Measurements from ENCODE around the gene ZNF276. TPM values are rescaled to one million over a fixed set of nuclear protein-coding genes. Genes with fewer than 3 reads are reported as not detected.
"Not testable (repeated sequence)": the region's sequence is repeated elsewhere in the genome, so short reads cannot be mapped to it uniquely, and the experiment has no call there.

Gene ZNF276
- total RNA-seq, 1 experiment from 2014 or later = 19.9 TPM

- Histone ChIP-seq H3K27ac (ENCODE audit: low read length) (no peak overlapping the region), H3K36me3 (ENCODE audit: control insufficient read depth, insufficient read depth, low read length) (no peaks in the 10 kb centered on the region; the same call in 1 of the 2 replicates), H3K9me3 (ENCODE audit: control insufficient read depth, insufficient read depth, low read depth, low read length) (no peaks in the 10 kb centered on the region), H3K4me1 (ENCODE audit: control insufficient read depth, insufficient read depth, low read length) (peaks cover 3% of the 10 kb centered on the region; the same call in 1 of the 2 replicates), H3K4me3 (ENCODE audit: low read depth in 2 of 2, low read length in 2 of 2) (no peak overlapping the region), H3K27me3 (ENCODE audit: control insufficient read depth, insufficient read depth, low read length) (no peaks in the 10 kb centered on the region)
- intact Hi-C loops (cut with micrococcal nuclease; ENCODE audit: unreplicated experiment) = no loop called here
- TF ChIP-seq POLR2AphosphoS5 (IDR thresholded peaks at IDR 0.05; ENCODE audit: low read depth, low read length) = no peak
- no peak for TF ChIP-seq CTCF (IDR thresholded peaks at IDR 0.05)
- no peak for TF ChIP-seq SIN3A (IDR thresholded peaks at IDR 0.05; ENCODE audit: borderline replicate concordance, insufficient read depth, low read depth, low read length)
- TF ChIP-seq, protein P1, sequence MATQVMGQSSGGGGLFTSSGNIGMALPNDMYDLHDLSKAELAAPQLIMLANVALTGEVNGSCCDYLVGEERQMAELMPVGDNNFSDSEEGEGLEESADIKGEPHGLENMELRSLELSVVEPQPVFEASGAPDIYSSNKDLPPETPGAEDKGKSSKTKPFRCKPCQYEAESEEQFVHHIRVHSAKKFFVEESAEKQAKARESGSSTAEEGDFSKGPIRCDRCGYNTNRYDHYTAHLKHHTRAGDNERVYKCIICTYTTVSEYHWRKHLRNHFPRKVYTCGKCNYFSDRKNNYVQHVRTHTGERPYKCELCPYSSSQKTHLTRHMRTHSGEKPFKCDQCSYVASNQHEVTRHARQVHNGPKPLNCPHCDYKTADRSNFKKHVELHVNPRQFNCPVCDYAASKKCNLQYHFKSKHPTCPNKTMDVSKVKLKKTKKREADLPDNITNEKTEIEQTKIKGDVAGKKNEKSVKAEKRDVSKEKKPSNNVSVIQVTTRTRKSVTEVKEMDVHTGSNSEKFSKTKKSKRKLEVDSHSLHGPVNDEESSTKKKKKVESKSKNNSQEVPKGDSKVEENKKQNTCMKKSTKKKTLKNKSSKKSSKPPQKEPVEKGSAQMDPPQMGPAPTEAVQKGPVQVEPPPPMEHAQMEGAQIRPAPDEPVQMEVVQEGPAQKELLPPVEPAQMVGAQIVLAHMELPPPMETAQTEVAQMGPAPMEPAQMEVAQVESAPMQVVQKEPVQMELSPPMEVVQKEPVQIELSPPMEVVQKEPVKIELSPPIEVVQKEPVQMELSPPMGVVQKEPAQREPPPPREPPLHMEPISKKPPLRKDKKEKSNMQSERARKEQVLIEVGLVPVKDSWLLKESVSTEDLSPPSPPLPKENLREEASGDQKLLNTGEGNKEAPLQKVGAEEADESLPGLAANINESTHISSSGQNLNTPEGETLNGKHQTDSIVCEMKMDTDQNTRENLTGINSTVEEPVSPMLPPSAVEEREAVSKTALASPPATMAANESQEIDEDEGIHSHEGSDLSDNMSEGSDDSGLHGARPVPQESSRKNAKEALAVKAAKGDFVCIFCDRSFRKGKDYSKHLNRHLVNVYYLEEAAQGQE (IDR thresholded peaks at IDR 0.05; ENCODE audit: insufficient read depth in 1 of 2, low read depth in 2 of 2, low read length in 1 of 2) = no peak
- TF ChIP-seq TCF7L2 (IDR thresholded peaks at IDR 0.05; ENCODE audit: low read depth, low read length) = no peak
- ChIA-PET CTCF (no interaction called here), POLR2A (no interaction called here)
- no TSS peak for BruUV-seq (replicated peaks)
- in situ Hi-C loops (cut with HindIII; ENCODE audit: low pct_unique_long_range_greater_than_20kb, low sequenced_read_pairs) = no loop called here
- DNase-seq (ENCODE audit: low read depth, low spot score) (no peak), ATAC-seq (no peak)
Measured at GRCh38 chr16:89688395-89688794, 32.9 kb upstream of the ZNF276 start.

DNA sequence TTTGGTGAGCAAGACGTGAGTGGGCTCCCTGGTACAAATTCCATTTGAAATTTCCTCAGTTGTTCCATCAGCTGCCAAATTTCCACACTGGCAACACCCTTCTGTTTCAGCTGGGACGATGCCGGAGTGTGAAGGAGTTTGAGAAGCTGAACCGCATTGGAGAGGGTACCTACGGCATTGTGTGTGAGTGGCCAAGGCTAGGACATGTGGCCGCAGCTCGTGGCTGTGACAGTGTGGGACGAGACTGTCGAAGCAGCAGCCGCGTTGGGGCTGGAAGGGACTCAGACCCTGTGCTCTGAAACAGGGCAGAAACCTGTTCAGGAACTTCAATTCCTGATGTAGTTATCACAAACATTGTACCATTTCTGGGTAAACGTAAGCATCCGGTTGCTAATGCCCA is 32.2 kb upstream of the ZNF276 start:
- Histone ChIP-seq H3K36me3 (ENCODE audit: control insufficient read depth, insufficient read depth, low read length) (no peaks in the 10 kb centered on the region; the same call in 1 of the 2 replicates), H3K9me3 (ENCODE audit: control insufficient read depth, insufficient read depth, low read depth, low read length) (no peaks in the 10 kb centered on the region), H3K4me3 (ENCODE audit: low read depth in 2 of 2, low read length in 2 of 2) (no peak overlapping the region), H3K27ac (ENCODE audit: low read length) (no peak overlapping the region), H3K4me1 (ENCODE audit: control insufficient read depth, insufficient read depth, low read length) (peaks cover 3% of the 10 kb centered on the region; the same call in 1 of the 2 replicates), H3K27me3 (ENCODE audit: control insufficient read depth, insufficient read depth, low read length) (no peaks in the 10 kb centered on the region)
- no TSS peak for BruUV-seq (replicated peaks)
- DNase-seq (ENCODE audit: low read depth, low spot score) (no peak), ATAC-seq (no peak)
- POLR2A ChIA-PET = interaction anchor here (0.6 kb wide), 1 partner anchor 27 kb away, joined by 3 read pairs; no protein-coding TSS in a partner anchor
- CTCF ChIA-PET = no interaction called here
- no peak for TF ChIP-seq POLR2AphosphoS5 (IDR thresholded peaks at IDR 0.05; ENCODE audit: low read depth, low read length)
- no peak for TF ChIP-seq SIN3A (IDR thresholded peaks at IDR 0.05; ENCODE audit: borderline replicate concordance, insufficient read depth, low read depth, low read length)
- intact Hi-C loops (cut with micrococcal nuclease; ENCODE audit: unreplicated experiment) (no loop called here), in situ Hi-C loops (cut with HindIII; ENCODE audit: low pct_unique_long_range_greater_than_20kb, low sequenced_read_pairs) (no loop called here)

DNA sequence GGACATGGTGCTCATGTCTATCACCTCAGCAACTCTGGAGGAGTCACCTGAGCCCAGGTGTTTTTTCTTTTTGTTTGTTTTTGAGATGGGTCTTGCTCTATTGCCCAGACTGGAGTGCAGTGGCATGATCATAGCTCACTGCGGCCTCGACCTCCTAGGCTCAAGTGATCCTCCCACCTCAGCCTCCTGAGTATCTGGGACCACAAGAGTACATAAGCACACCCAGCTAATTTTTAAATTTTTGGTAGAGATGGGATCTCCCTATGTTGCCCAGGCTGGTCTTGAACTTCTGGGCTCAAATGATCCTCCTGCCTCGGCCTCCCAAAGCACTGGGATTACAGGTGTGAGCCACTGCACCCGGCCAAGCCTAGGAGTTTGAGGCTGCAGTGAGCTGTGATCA is 31.7 kb upstream of the ZNF276 start:
- H3K36me3 ChIP-seq (ENCODE audit: control insufficient read depth, insufficient read depth, low read length); POLR2A ChIA-PET: not testable (repeated sequence)

More for the DNA sequence above, 31.7 kb upstream of the ZNF276 start:
- intact Hi-C loops (cut with micrococcal nuclease; ENCODE audit: unreplicated experiment); ATAC-seq; BruUV-seq (replicated peaks); H3K4me3 ChIP-seq (ENCODE audit: low read depth in 2 of 2, low read length in 2 of 2); H3K9me3 ChIP-seq (ENCODE audit: control insufficient read depth, insufficient read depth, low read depth, low read length); in situ Hi-C loops (cut with HindIII; ENCODE audit: low pct_unique_long_range_greater_than_20kb, low sequenced_read_pairs); H3K4me1 ChIP-seq (ENCODE audit: control insufficient read depth, insufficient read depth, low read length); CTCF ChIA-PET; H3K27ac ChIP-seq (ENCODE audit: low read length); H3K27me3 ChIP-seq (ENCODE audit: control insufficient read depth, insufficient read depth, low read length); DNase-seq (ENCODE audit: low read depth, low spot score): not testable (repeated sequence)

Measured in Panc1 (cell line).